Glomerular visceral epithelial cell (primary cell): ENCODE data around the gene BTLA.
"Not testable (repeated sequence)": the region's sequence is repeated elsewhere in the genome, so short reads cannot be mapped to it uniquely, and the experiment has no call there.

ENCODE experiments used
- DNase-seq: peaks from one replicate; pipeline ENCODE4 v3.0.0-alpha.2; 2016; ENCODE audit errors: extremely low spot score

The BTLA gene, protein sequence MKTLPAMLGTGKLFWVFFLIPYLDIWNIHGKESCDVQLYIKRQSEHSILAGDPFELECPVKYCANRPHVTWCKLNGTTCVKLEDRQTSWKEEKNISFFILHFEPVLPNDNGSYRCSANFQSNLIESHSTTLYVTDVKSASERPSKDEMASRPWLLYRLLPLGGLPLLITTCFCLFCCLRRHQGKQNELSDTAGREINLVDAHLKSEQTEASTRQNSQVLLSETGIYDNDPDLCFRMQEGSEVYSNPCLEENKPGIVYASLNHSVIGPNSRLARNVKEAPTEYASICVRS

DNA sequence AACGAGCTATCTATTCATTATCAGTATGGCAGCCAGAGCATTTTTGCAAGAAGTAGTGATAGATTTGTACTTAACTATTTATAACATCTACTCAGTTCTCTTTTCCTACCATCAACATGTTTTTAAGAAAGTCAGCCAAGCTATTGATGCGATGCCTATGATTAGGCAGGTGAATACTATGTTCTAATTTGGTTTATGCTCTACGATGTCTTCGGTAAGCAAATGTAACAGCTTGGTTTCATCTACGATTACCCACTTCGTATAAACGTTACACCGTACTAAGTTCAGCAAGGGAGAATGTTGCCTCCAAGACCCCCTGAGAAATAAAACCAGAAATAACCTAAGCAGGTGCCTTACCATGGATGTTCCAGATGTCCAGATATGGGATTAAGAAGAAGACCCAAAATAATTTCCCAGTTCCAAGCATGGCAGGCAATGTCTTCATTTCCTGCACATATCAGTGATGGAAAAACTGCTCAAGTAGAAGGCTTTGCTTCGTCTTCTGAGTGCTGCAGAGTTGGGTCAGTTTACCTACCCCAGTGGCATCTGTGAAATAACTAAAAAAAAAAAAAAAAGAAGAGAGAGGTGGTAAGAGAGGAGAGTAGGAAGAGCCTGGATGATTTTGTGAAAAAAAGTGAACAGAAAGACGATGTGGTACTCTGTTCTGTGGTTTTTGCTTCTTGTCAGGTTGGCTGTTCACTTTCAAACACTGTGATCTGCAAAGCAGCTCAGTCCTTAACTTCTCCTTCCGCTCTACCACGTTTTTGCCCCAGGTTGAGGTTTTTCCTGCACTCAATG lies at the start of gene BTLA:
BTLA (minus strand) TSS at position 559 of the 798 bp plus-strand sequence; CDS start at position 445, 114 bp downstream.
- DNase-seq, result no peak

- DNase-seq, result no peak
These were observed 47.0 kb upstream of the BTLA start for GRCh38 chr3:112546216-112546759.

- no peak for DNase-seq
These were observed 40.8 kb upstream of the BTLA start for GRCh38 chr3:112539825-112540650.

GRCh38 chr3:112531358-112531781 lies 32.1 kb upstream of the BTLA start:
- DNase-seq, result peak; percentile 16

DNA sequence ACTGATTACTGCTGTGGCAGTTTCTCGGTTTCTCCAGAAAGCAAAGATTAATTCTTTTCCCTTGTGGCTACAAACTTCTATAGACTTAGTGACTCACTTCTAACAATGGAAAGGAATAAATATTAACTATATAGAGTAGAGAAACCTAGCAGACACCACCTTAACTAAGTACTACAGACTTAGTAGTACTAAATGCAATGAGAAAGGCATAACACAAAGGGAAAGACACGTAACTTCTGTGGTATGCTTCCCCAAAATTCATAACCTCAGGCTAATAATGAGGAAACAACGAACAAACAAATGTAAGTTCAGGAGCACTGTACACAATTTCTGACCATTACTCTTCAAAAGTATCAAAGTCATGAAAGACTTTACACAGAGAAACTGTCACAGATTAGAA lies 31.3 kb upstream of the BTLA start:
- DNase-seq, result no peak

DNA sequence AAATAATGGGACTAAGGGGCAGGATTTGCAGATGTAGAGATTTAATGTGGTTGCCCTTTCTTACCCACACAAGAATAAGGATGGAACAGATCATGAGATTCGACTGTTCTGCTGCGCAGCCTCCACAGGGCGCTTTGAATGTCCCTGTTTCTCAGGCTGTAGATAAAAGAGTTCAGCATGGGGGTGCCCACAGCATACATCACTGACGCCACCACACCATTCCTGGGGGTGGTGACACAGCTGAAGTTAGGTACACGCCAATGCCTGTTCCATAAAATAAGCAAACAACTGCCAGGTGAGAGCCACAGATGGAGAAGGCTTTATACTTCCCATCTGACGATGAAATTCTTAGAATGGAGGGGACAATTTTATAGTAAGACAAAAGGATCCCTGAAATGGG lies 24.9 kb upstream of the BTLA start:
- DNase-seq, result not testable (repeated sequence)

DNA sequence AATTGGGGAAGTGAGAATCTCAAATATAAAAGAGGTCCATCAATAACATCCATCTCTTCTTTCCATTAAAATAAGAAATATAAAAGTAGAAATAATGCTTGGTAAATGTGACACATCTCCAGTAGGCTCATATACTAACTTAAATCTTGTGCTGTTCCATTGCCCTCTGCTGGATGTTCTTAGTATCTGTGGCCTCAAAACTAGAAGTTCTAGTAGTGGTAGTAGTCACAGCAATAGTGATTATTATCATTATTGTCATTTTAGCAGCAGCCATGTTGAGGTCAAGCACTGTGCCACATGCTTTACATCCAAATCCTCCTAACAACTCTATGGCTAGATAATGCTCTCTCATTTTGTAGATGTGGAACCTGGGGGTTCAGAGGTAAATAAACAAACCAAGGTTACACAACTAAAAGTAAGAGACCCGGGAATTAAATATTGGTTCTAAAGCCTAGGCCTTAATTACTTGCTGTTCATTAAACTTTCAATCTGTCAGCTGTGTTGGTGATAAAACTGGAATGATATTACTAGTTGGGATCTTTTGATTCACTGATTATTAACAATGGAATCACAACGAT lies 20.2 kb upstream of the BTLA start:
- peak; percentile 60 for DNase-seq

- not testable (repeated sequence) for DNase-seq
These were observed 19.7 kb upstream of the BTLA start for GRCh38 chr3:112518970-112519369.

DNA sequence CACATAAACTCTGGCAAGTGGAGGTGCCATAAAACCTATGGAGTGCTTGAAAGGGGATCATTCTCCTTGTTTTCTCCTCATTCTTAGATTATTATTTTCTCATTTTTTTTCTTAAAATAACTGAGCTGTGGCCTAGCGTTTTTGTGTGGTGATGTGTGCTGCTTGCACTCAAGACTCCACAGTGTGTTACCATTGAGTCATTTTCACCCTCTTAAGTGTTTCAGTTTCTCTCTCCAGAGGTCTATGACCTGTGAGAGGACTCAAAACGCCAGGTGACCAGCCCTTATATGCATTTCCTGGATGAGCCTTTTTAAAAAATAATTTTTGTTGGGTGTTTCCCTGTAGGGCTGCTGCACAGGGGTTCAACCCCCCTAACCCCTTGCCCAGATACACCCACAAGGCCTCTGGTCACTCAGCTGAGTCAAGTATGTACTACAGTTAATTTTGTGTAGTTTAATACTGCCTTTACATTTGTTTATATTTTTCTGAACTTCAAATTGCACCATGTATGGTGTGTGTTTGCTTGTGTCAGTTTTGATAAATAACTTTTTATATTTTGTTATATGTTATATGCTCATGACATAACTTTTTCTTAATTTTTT lies 15.4 kb upstream of the BTLA start:
- DNase-seq, result no peak

GRCh38 chr3:112512320-112512719 lies 13.0 kb upstream of the BTLA start:
- DNase-seq, result no peak

- DNase-seq, result no peak
These were observed 9.6 kb upstream of the BTLA start for GRCh38 chr3:112508860-112509259.

DNA sequence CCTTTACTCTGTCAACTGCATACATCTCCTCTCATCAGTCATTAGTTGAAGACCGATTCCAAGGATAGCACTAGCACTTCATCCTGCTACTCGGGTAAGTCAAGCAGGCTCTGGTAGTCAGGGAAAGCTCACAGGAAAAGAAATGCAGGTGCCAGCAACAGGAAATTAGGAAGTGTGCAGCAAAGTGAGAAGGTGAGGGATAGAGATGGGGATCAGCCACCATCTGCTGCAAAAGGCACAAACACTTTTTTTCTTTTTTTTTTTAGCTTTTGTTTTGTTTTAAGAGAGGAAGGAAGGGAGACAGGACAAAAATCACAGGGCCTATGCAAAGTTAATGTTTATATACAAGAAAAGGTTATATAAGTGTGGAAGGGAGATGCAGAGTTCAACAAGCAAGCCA lies 9.0 kb upstream of the BTLA start:
- DNase-seq, result no peak

DNA sequence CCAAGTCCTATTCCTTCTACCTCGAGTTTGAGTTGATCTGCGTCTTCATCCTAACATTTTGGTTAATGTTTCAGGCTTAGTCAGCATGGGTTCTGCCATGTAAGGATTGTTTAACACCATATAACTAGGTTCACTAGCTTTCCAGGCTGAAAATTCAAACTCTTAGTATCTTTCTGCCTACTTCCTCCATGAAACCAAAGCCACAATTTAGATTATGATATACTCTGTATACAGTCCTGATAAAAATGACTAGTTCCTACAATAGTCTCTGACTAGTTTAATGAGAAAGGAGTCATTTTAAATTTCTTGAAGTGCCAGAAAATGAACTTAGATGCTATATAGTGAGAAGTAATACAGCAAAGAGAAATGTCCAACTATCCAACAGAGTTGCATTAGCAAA lies 6.6 kb upstream of the BTLA start:
- DNase-seq, result no peak

DNA sequence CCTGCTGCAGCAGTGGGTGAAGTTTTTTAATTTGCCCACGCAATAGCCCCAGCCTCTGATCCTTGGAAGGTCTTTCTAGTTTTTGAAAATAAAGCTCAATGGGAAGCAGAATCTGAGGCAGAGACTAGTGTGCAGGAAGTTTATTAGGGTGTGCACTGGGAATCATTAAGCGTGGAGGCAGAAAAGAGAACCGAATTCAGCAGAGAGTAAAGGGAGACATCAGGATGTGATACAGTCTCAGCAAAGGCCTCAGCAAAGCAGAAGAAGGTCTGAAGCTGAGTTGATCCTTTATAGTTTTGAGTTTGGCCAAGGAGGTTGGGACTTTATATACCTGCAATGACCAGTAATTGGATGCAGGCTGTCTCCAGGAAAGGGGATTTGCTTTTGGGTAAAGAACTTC lies 4.9 kb upstream of the BTLA start:
- no peak for DNase-seq

DNA sequence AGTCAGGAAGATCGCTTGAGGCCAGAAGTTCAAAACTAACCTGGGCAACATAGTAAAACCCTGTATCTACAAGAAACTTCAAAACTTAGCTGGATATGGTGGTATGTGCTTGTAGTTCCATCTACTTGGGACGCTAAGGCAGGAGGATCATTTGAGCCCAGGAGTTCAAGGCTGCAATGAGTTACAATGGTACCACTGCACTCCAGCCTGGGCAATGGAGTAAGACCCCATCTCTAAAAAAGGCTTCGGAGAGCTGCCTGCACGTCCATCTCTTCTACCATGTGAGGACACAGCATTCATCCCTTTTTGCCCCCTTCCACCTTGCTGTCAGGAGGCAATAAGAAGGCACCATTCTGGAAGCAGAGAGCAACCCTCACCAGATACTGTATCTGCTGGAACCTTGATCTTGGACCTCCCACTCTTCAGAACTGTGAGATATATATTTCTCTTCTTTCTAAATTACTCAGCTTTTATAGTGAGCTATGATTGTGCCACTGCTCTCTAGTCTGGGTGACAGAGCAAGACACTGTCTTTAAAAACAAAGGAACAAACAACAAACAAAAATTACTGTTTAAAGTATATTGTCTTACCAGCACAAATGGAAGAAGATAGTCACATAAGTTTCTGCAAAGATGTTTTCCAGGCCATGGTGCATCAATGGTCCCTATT lies 4.2 kb upstream of the BTLA start:
- DNase-seq, result no peak

DNA sequence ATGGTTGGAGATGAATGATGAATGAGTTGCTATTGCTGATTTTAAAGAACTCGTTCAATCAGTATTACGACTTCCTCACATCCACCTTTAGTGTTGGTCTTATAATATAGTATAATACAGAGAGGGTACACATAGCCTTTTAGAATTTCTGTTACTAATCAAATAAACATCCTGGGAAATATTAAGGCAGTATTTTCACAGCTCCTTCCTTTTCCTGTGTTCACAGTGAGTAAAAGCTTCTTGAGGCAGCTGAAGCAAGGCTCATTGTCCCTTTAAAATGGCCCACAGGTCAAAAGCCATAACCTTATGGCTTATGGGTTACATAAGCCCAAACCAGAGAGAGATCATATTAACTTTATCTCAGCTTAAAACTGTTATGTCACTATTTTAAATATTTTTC lies 1.3 kb upstream of the BTLA start:
- no peak for DNase-seq

- DNase-seq, result no peak
These were observed 1.2 kb downstream of the BTLA start for GRCh38 chr3:112497897-112498548.

GRCh38 chr3:112496366-112497067 lies 2.8 kb downstream of the BTLA start:
- DNase-seq, result no peak

- not testable (repeated sequence) for DNase-seq
These were observed 4.9 kb downstream of the BTLA start for GRCh38 chr3:112494448-112494767.

DNA sequence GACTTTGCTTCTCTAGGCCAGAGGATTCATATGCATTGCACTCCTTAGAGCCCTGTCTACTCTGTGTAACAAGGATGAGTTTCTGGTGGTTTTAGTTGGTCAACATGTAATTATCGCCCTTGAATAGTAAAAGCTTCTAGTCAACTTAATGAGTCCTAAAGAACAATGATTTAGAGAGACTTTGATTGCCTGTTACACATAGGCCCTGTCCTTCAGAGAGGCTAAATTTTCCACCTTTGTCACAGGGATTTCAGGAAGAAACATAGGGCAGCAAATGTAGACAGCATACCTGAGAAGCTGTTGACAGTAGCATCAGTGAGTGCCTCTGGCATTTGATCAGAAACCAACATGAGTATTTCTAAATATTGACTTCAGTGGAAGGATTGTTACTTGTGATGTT lies 7.1 kb downstream of the BTLA start:
- no peak for DNase-seq
